Measurements from ENCODE around the gene PTPN1. TPM values are rescaled to one million over a fixed set of nuclear protein-coding genes. Genes with fewer than 3 reads are reported as not detected.

PTPN1 gene
- polyA plus RNA-seq, 2 donors, result 17.7 to 18.0 TPM

- H3K4me1 ChIP-seq (ENCODE audit: control insufficient read depth in 2 of 2, insufficient read depth in 2 of 2, low read length in 1 of 2), result peaks cover 3 to 6% of the 10 kb centered on the region in 2 donors
- peak overlapping the region in 1 of 2 donors; percentile 45 for H3K27ac ChIP-seq (ENCODE audit: low read depth in 2 of 2, low read length in 1 of 2)
- H3K9me3 ChIP-seq (ENCODE audit: control insufficient read depth in 2 of 2, insufficient read depth in 1 of 2, low read depth in 1 of 2, low read length in 1 of 2), result no peaks in the 10 kb centered on the region
- H3K27me3 ChIP-seq (ENCODE audit: control insufficient read depth in 1 of 2, insufficient read depth in 2 of 2, low read length in 2 of 2), result no peaks in the 10 kb centered on the region
- no peaks in the 10 kb centered on the region for H3K36me3 ChIP-seq (ENCODE audit: control insufficient read depth in 2 of 2, insufficient read depth in 2 of 2, low read length in 1 of 2)
- H3K4me3 ChIP-seq (ENCODE audit: low read depth in 1 of 2, low read length in 2 of 2), result no peak overlapping the region
- 77 to 83% methylated on average over 3 of the region's 3 CpGs for WGBS, 2 donors
Measured at GRCh38 chr20:50526403-50526989, 16.3 kb downstream of the PTPN1 start.

DNA sequence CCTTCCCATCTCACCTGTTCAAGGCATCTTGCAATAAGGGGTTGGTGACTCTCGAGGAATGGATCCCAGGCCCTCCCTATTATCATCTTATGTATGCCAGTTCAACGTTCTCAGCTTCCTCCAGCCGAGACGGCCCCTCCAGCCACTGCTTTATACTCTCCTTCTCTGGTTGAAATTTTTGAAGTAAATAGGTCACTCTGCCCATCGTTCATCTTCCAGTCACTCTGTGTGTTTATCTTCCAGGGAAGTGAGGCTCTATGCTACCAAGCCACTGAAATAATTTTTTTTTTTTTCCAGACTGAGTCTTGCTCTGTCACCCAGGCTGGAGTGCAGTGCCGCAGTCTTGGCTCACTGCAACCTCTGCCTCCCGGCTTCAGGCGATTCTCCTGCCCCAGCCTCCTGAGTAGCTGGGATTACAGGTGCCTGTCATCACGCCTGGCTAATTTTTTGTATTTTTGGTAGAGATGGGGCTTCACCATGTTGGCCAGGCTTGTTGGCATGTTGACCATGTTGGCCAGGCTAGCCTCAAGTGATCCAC is 17.0 kb downstream of the PTPN1 start:
- Histone ChIP-seq H3K4me1 (ENCODE audit: control insufficient read depth in 2 of 2, insufficient read depth in 2 of 2, low read length in 1 of 2) (peaks cover 3 to 10% of the 10 kb centered on the region in 2 donors), H3K27me3 (ENCODE audit: control insufficient read depth in 1 of 2, insufficient read depth in 2 of 2, low read length in 2 of 2) (no peaks in the 10 kb centered on the region), H3K9me3 (ENCODE audit: control insufficient read depth in 2 of 2, insufficient read depth in 1 of 2, low read depth in 1 of 2, low read length in 1 of 2) (no peaks in the 10 kb centered on the region), H3K36me3 (ENCODE audit: control insufficient read depth in 2 of 2, insufficient read depth in 2 of 2, low read length in 1 of 2) (no peaks in the 10 kb centered on the region), H3K27ac (ENCODE audit: low read depth in 2 of 2, low read length in 1 of 2) (peak overlapping the region; percentile 0 to 45), H3K4me3 (ENCODE audit: low read depth in 1 of 2, low read length in 2 of 2) (no peak overlapping the region)
- WGBS, 2 donors, result 66 to 73% methylated on average over 9 of the region's 9 CpGs

DNA sequence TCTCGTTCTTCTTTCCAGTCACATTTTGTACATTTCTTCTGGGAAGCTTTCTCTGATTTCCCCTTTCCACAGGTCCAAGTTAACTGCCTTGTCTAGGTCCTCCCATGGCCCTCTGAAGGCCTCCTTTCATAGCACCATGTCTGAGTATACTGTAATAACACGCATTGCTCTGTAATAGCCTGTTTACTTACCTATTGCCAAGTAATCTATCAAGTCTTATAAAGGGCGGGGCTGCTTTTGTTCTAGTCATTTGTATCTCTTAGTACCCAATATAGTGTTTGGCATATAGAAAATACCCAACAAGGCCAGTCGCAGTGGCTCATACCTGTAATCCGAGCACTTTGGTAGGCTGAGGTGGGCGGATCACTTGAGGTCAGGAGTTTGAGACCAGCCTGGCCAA is 17.9 kb downstream of the PTPN1 start:
- no peak overlapping the region for H3K4me3 ChIP-seq (ENCODE audit: low read depth in 1 of 2, low read length in 2 of 2)
- H3K27ac ChIP-seq (ENCODE audit: low read depth in 2 of 2, low read length in 1 of 2), result no peak overlapping the region
- no peaks in the 10 kb centered on the region for H3K9me3 ChIP-seq (ENCODE audit: control insufficient read depth in 2 of 2, insufficient read depth in 1 of 2, low read depth in 1 of 2, low read length in 1 of 2)
- 62 to 67% methylated on average over 6 of the region's 6 CpGs for WGBS, 2 donors
- H3K27me3 ChIP-seq (ENCODE audit: control insufficient read depth in 1 of 2, insufficient read depth in 2 of 2, low read length in 2 of 2), result no peaks in the 10 kb centered on the region
- H3K36me3 ChIP-seq (ENCODE audit: control insufficient read depth in 2 of 2, insufficient read depth in 2 of 2, low read length in 1 of 2), result no peaks in the 10 kb centered on the region
- H3K4me1 ChIP-seq (ENCODE audit: control insufficient read depth in 2 of 2, insufficient read depth in 2 of 2, low read length in 1 of 2), result peaks cover 3 to 10% of the 10 kb centered on the region in 2 donors

GRCh38 chr20:50528804-50529351 is 18.7 kb downstream of the PTPN1 start:
- Histone ChIP-seq H3K36me3 (ENCODE audit: control insufficient read depth in 2 of 2, insufficient read depth in 2 of 2, low read length in 1 of 2) (no peaks in the 10 kb centered on the region), H3K4me1 (ENCODE audit: control insufficient read depth in 2 of 2, insufficient read depth in 2 of 2, low read length in 1 of 2) (peaks cover 3 to 10% of the 10 kb centered on the region in 2 donors), H3K27ac (ENCODE audit: low read depth in 2 of 2, low read length in 1 of 2) (no peak overlapping the region), H3K27me3 (ENCODE audit: control insufficient read depth in 1 of 2, insufficient read depth in 2 of 2, low read length in 2 of 2) (no peaks in the 10 kb centered on the region), H3K9me3 (ENCODE audit: control insufficient read depth in 2 of 2, insufficient read depth in 1 of 2, low read depth in 1 of 2, low read length in 1 of 2) (no peaks in the 10 kb centered on the region), H3K4me3 (ENCODE audit: low read depth in 1 of 2, low read length in 2 of 2) (no peak overlapping the region)
- 61 to 64% methylated on average over 6 of the region's 6 CpGs for WGBS, 2 donors

DNA sequence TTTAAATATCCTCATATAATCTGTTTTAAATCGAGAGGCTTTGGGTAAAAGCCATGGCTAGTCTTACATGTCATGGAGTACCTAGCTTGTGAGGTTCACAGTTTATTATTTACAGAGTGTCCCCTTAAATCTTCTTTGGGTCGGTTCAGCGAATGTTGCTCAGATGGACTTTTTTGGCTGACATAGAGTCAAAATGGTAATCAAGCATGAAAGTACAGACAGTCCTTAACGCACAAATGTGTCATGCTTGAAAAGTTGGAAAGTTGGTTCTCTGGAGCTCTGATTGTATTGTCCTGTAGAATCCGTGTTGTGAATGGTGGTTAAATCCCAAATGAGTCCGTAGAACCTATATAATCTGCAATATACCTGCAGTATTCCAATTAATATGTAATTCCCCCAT is 22.0 kb downstream of the PTPN1 start:
- H3K27ac ChIP-seq (ENCODE audit: low read depth in 2 of 2, low read length in 1 of 2), result no peak overlapping the region
- peaks cover 4 to 14% of the 10 kb centered on the region in 2 donors for H3K4me1 ChIP-seq (ENCODE audit: control insufficient read depth in 2 of 2, insufficient read depth in 2 of 2, low read length in 1 of 2)
- 58 to 71% methylated on average over 6 of the region's 6 CpGs for WGBS, 2 donors
- no peak overlapping the region for H3K4me3 ChIP-seq (ENCODE audit: low read depth in 1 of 2, low read length in 2 of 2)
- H3K36me3 ChIP-seq (ENCODE audit: control insufficient read depth in 2 of 2, insufficient read depth in 2 of 2, low read length in 1 of 2), result no peaks in the 10 kb centered on the region
- no peaks in the 10 kb centered on the region for H3K9me3 ChIP-seq (ENCODE audit: control insufficient read depth in 2 of 2, insufficient read depth in 1 of 2, low read depth in 1 of 2, low read length in 1 of 2)
- no peaks in the 10 kb centered on the region for H3K27me3 ChIP-seq (ENCODE audit: control insufficient read depth in 1 of 2, insufficient read depth in 2 of 2, low read length in 2 of 2)

- Histone ChIP-seq H3K4me1 (ENCODE audit: control insufficient read depth in 2 of 2, insufficient read depth in 2 of 2, low read length in 1 of 2) (peaks cover 4 to 10% of the 10 kb centered on the region in 2 donors), H3K27ac (ENCODE audit: low read depth in 2 of 2, low read length in 1 of 2) (no peak overlapping the region), H3K4me3 (ENCODE audit: low read depth in 1 of 2, low read length in 2 of 2) (no peak overlapping the region), H3K9me3 (ENCODE audit: control insufficient read depth in 2 of 2, insufficient read depth in 1 of 2, low read depth in 1 of 2, low read length in 1 of 2) (no peaks in the 10 kb centered on the region), H3K27me3 (ENCODE audit: control insufficient read depth in 1 of 2, insufficient read depth in 2 of 2, low read length in 2 of 2) (no peaks in the 10 kb centered on the region), H3K36me3 (ENCODE audit: control insufficient read depth in 2 of 2, insufficient read depth in 2 of 2, low read length in 1 of 2) (no peaks in the 10 kb centered on the region)
- whole genome bisulfite sequencing, 2 donors, result 73 to 81% methylated on average over 3 of the region's 3 CpGs
Measured at GRCh38 chr20:50533061-50533460, 22.9 kb downstream of the PTPN1 start.

DNA sequence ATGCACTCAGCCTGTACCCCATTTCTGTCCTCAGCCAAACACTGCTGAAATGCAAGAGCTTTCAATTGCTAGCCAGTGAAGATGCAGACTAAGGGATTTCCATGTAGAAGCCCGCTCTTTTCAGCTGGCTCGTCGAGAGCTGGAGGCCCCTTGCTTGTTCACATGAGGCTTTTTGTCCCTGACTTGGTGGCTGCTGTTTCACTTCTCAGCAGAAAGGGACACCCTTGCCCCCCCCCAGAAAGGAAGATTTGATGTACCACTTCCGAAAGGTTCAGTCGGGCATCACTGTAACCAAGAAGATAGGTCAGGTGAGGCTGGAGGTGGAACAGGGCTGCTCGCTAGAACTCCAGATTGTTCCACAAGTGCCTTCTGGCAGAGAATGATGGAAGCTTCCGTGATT is 23.3 kb downstream of the PTPN1 start:
- Histone ChIP-seq H3K9me3 (ENCODE audit: control insufficient read depth in 2 of 2, insufficient read depth in 1 of 2, low read depth in 1 of 2, low read length in 1 of 2) (no peaks in the 10 kb centered on the region), H3K27me3 (ENCODE audit: control insufficient read depth in 1 of 2, insufficient read depth in 2 of 2, low read length in 2 of 2) (no peaks in the 10 kb centered on the region), H3K36me3 (ENCODE audit: control insufficient read depth in 2 of 2, insufficient read depth in 2 of 2, low read length in 1 of 2) (no peaks in the 10 kb centered on the region), H3K4me3 (ENCODE audit: low read depth in 1 of 2, low read length in 2 of 2) (no peak overlapping the region), H3K4me1 (ENCODE audit: control insufficient read depth in 2 of 2, insufficient read depth in 2 of 2, low read length in 1 of 2) (peaks cover 4 to 8% of the 10 kb centered on the region in 2 donors), H3K27ac (ENCODE audit: low read depth in 2 of 2, low read length in 1 of 2) (no peak overlapping the region)
- 88 to 91% methylated on average over 7 of the region's 7 CpGs for WGBS, 2 donors

- H3K4me1 ChIP-seq (ENCODE audit: control insufficient read depth in 2 of 2, insufficient read depth in 2 of 2, low read length in 1 of 2), result peaks cover 4 to 8% of the 10 kb centered on the region in 2 donors
Measured at GRCh38 chr20:50534567-50534966, 24.4 kb downstream of the PTPN1 start.

DNA sequence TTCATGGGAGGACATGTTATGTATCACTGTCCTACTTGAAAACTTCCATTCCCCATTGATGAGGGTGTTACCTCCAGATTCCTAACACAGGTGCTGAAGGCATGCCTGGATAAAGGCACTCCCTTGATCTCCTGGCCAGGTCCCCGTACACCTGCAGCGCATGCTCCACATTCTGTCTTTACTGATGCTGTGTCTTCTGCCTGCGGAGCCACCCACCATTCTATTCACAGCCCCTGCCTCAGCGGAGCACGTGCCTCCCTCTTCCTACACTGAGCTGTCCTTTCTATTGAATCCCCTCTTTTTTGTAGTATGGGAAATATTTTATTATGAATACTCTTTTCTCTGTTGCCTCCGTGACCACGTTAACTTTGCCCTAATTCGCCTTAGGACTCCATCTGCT is 25.0 kb downstream of the PTPN1 start:
- no peak overlapping the region for H3K4me3 ChIP-seq (ENCODE audit: low read depth in 1 of 2, low read length in 2 of 2)
- H3K27ac ChIP-seq (ENCODE audit: low read depth in 2 of 2, low read length in 1 of 2), result no peak overlapping the region
- WGBS, 2 donors, result 86 to 91% methylated on average over 8 of the region's 8 CpGs
- no peaks in the 10 kb centered on the region for H3K9me3 ChIP-seq (ENCODE audit: control insufficient read depth in 2 of 2, insufficient read depth in 1 of 2, low read depth in 1 of 2, low read length in 1 of 2)
- H3K36me3 ChIP-seq (ENCODE audit: control insufficient read depth in 2 of 2, insufficient read depth in 2 of 2, low read length in 1 of 2), result no peaks in the 10 kb centered on the region
- H3K27me3 ChIP-seq (ENCODE audit: control insufficient read depth in 1 of 2, insufficient read depth in 2 of 2, low read length in 2 of 2), result no peaks in the 10 kb centered on the region
- peaks cover 4 to 8% of the 10 kb centered on the region in 2 donors for H3K4me1 ChIP-seq (ENCODE audit: control insufficient read depth in 2 of 2, insufficient read depth in 2 of 2, low read length in 1 of 2)

More at GRCh38 chr20:50534567-50534966, 24.4 kb downstream of the PTPN1 start:
- Histone ChIP-seq H3K27ac (ENCODE audit: low read depth in 2 of 2, low read length in 1 of 2) (no peak overlapping the region), H3K36me3 (ENCODE audit: control insufficient read depth in 2 of 2, insufficient read depth in 2 of 2, low read length in 1 of 2) (no peaks in the 10 kb centered on the region), H3K27me3 (ENCODE audit: control insufficient read depth in 1 of 2, insufficient read depth in 2 of 2, low read length in 2 of 2) (no peaks in the 10 kb centered on the region), H3K4me3 (ENCODE audit: low read depth in 1 of 2, low read length in 2 of 2) (no peak overlapping the region), H3K9me3 (ENCODE audit: control insufficient read depth in 2 of 2, insufficient read depth in 1 of 2, low read depth in 1 of 2, low read length in 1 of 2) (no peaks in the 10 kb centered on the region)
- 42 to 61% methylated on average over 1 of the region's 1 CpG for whole genome bisulfite sequencing, 2 donors

GRCh38 chr20:50536333-50536732 is 26.1 kb downstream of the PTPN1 start:
- peaks cover 4 to 14% of the 10 kb centered on the region in 2 donors for H3K4me1 ChIP-seq (ENCODE audit: control insufficient read depth in 2 of 2, insufficient read depth in 2 of 2, low read length in 1 of 2)
- 59 to 62% methylated on average over 4 of the region's 4 CpGs for WGBS, 2 donors
- H3K4me3 ChIP-seq (ENCODE audit: low read depth in 1 of 2, low read length in 2 of 2), result no peak overlapping the region
- H3K36me3 ChIP-seq (ENCODE audit: control insufficient read depth in 2 of 2, insufficient read depth in 2 of 2, low read length in 1 of 2), result no peaks in the 10 kb centered on the region
- H3K27me3 ChIP-seq (ENCODE audit: control insufficient read depth in 1 of 2, insufficient read depth in 2 of 2, low read length in 2 of 2), result no peaks in the 10 kb centered on the region
- H3K27ac ChIP-seq (ENCODE audit: low read depth in 2 of 2, low read length in 1 of 2), result no peak overlapping the region
- H3K9me3 ChIP-seq (ENCODE audit: control insufficient read depth in 2 of 2, insufficient read depth in 1 of 2, low read depth in 1 of 2, low read length in 1 of 2), result no peaks in the 10 kb centered on the region
